ENCODE results near the gene TNP2.
"Not testable (repeated sequence)": the region's sequence is repeated elsewhere in the genome, so short reads cannot be mapped to it uniquely, and the experiment has no call there.

The TNP2 gene

GRCh38 chr16:11224894-11225676 is 44.0 kb downstream of the TNP2 start:
- no peak overlapping the region for H3K27ac ChIP-seq
- H3K4me1 ChIP-seq (ENCODE audit: low read depth, poor library complexity, severe bottlenecking): peaks cover 19% of the 10 kb centered on the region
- H3K4me2 ChIP-seq: peak overlapping the region; percentile 93
- no peak overlapping the region for H3K4me3 ChIP-seq (IDR thresholded peaks at IDR 0.05; ENCODE audit: insufficient read depth, low read depth, low read length)
- no peaks in the 10 kb centered on the region; the same call in 1 of the 2 replicates for H3K27me3 ChIP-seq (ENCODE audit: insufficient read depth, low read depth)
- no peaks in the 10 kb centered on the region for H4K20me1 ChIP-seq (ENCODE audit: insufficient read depth)
- TF ChIP-seq, protein P1, sequence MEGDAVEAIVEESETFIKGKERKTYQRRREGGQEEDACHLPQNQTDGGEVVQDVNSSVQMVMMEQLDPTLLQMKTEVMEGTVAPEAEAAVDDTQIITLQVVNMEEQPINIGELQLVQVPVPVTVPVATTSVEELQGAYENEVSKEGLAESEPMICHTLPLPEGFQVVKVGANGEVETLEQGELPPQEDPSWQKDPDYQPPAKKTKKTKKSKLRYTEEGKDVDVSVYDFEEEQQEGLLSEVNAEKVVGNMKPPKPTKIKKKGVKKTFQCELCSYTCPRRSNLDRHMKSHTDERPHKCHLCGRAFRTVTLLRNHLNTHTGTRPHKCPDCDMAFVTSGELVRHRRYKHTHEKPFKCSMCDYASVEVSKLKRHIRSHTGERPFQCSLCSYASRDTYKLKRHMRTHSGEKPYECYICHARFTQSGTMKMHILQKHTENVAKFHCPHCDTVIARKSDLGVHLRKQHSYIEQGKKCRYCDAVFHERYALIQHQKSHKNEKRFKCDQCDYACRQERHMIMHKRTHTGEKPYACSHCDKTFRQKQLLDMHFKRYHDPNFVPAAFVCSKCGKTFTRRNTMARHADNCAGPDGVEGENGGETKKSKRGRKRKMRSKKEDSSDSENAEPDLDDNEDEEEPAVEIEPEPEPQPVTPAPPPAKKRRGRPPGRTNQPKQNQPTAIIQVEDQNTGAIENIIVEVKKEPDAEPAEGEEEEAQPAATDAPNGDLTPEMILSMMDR (conservative IDR thresholded peaks at IDR 0.05; ENCODE audit: low read depth, low read length): no peak
- H3K36me3 ChIP-seq (ENCODE audit: insufficient read depth): no peaks in the 10 kb centered on the region
- H2AFZ ChIP-seq (ENCODE audit: low read depth): peak overlapping the region; percentile 54
- H3K79me2 ChIP-seq (ENCODE audit: insufficient read depth, low read depth): no peaks in the 10 kb centered on the region
- H3K9ac ChIP-seq: no peak overlapping the region

- Histone ChIP-seq H3K27me3 (ENCODE audit: insufficient read depth, low read depth) (no peaks in the 10 kb centered on the region; the same call in 1 of the 2 replicates), H3K4me2 (peak overlapping the region; percentile 93; the same call in 1 of the 2 replicates), H3K36me3 (ENCODE audit: insufficient read depth) (no peaks in the 10 kb centered on the region), H3K4me1 (ENCODE audit: low read depth, poor library complexity, severe bottlenecking) (peaks cover 19% of the 10 kb centered on the region), H3K4me3 (IDR thresholded peaks at IDR 0.05; ENCODE audit: insufficient read depth, low read depth, low read length) (no peak overlapping the region), H2AFZ (ENCODE audit: low read depth) (no peak overlapping the region), H3K9ac (no peak overlapping the region), H3K79me2 (ENCODE audit: insufficient read depth, low read depth) (no peaks in the 10 kb centered on the region), H3K27ac (no peak overlapping the region), H4K20me1 (ENCODE audit: insufficient read depth) (no peaks in the 10 kb centered on the region)
- TF ChIP-seq, protein P1 (conservative IDR thresholded peaks at IDR 0.05; ENCODE audit: low read depth, low read length): no peak
Measured at GRCh38 chr16:11224096-11224893, 44.8 kb downstream of the TNP2 start.

DNA sequence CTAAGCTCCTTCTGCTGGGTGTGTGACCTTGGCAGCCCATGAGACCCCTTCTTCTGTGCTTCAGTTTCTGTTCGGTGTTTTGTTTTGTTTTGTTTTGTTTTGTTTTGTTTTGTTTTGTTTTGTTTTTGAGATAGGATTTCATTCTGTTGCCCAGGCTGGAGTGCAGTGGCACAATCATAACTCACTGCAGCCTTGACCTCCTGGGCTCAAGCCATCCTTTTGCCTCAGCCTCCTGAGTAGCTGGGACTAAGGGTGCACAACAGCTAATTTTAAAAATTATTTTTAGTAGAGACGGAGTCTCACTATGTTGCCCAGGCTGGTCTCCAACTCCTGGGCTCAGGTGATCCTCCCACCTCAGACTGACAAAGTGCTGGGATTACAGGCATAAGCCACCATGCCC is 48.6 kb downstream of the TNP2 start:
- H2AFZ ChIP-seq (ENCODE audit: low read depth); H3K27me3 ChIP-seq (ENCODE audit: insufficient read depth, low read depth); H3K27ac ChIP-seq; H3K79me2 ChIP-seq (ENCODE audit: insufficient read depth, low read depth); H3K4me3 ChIP-seq (IDR thresholded peaks at IDR 0.05; ENCODE audit: insufficient read depth, low read depth, low read length); H3K36me3 ChIP-seq (ENCODE audit: insufficient read depth); H3K4me2 ChIP-seq; H3K9ac ChIP-seq; H4K20me1 ChIP-seq (ENCODE audit: insufficient read depth): not testable (repeated sequence)
- H3K4me1 ChIP-seq (ENCODE audit: low read depth, poor library complexity, severe bottlenecking): peaks cover 13% of the 10 kb centered on the region

DNA sequence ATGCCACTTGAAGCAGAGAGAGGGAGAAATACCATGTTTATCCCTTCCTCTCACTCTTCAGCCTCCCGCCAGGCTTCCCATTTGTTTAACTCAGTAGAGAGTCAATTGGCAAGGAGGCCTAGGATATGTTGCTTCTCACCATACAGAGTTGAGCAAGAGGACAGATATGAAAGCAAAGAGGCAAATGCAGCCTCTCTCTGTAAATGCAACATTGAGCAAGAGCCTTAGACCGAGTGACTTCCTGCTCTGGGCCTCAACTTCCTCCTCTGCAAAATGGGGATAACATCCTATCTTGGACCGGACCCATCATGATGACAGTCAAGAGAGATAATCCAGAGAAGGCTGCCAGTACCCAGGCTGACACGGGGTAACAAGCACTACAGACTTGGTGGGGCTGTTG is 49.9 kb downstream of the TNP2 start:
- H3K79me2 ChIP-seq (ENCODE audit: insufficient read depth, low read depth): no peaks in the 10 kb centered on the region
- H3K4me2 ChIP-seq: no peak overlapping the region
- no peak overlapping the region for H3K4me3 ChIP-seq (IDR thresholded peaks at IDR 0.05; ENCODE audit: insufficient read depth, low read depth, low read length)
- no peaks in the 10 kb centered on the region for H3K4me1 ChIP-seq (ENCODE audit: low read depth, poor library complexity, severe bottlenecking)
- no peak overlapping the region for H3K9ac ChIP-seq
- no peaks in the 10 kb centered on the region for H3K36me3 ChIP-seq (ENCODE audit: insufficient read depth)
- no peak overlapping the region for H3K27ac ChIP-seq
- H2AFZ ChIP-seq (ENCODE audit: low read depth): no peak overlapping the region
- no peaks in the 10 kb centered on the region for H4K20me1 ChIP-seq (ENCODE audit: insufficient read depth)
- no peaks in the 10 kb centered on the region for H3K27me3 ChIP-seq (ENCODE audit: insufficient read depth, low read depth)
- TF ChIP-seq, protein P1 (conservative IDR thresholded peaks at IDR 0.05; ENCODE audit: low read depth, low read length): no peak

Measured in KMS-11 (cell line).